ENCODE measurements around the gene GLT6D1.

DNA sequence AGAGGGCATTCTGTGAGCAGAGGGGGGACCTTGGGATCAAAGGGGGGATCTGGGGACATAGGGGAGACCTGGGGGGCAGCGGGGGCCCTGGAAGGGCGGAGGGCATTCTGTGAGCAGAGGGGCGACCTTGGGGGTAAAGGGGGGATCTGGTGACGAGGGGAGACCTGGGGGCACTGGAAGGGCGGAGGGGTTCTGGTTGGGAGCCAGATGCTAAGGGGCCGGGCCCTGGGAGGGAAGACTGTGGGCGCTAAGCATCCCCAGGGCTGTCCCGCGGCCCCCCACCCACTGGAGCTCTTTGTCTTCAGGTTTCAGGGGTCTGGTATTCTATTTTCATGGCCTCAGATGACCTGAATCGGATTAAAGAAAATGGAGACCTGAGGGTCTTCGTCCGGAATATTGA lies 24.5 kb upstream of the GLT6D1 start:
- TF ChIP-seq CTCF (IDR thresholded peaks at IDR 0.05), result no peak
- TF ChIP-seq POLR2A (IDR thresholded peaks at IDR 0.05), result no peak
